CD4-positive, alpha-beta memory T cell (primary cell): ENCODE data around the gene TGFBR2. TPM values are rescaled to one million over a fixed set of nuclear protein-coding genes. Genes with fewer than 3 reads are reported as not detected.
"Not testable (repeated sequence)": the region's sequence is repeated elsewhere in the genome, so short reads cannot be mapped to it uniquely, and the experiment has no call there.

Experiments
- CTCF ChIA-PET: fragments of 350-600 bp; sonication (Branson Sonifier 250); formaldehyde crosslinking; loops from one replicate; lab custom pipeline; 2021; ENCODE audit warnings: inconsistent platforms; ENCODE audit not compliant: partially characterized antibody; lab: Charles Lee
- POLR2A ChIA-PET: fragments of 350-600 bp; sonication (Branson Sonifier 250); formaldehyde crosslinking; loops from one replicate; lab custom pipeline; 2021; ENCODE audit not compliant: partially characterized antibody; lab: Charles Lee
- DNase-seq, 5 donors: peaks; one replicate each; pipeline versions ENCODE4 v3.0.0 to v3.0.0-alpha.2; 2020 to 2022; ENCODE audit warnings: mixed read lengths in 1 of 5
- H3K27ac ChIP-seq: one replicate; pipeline ENCODE4 v1.7.0; 2013; ENCODE audit warnings: low read depth, low read length
- H3K27me3 ChIP-seq: 2 replicates; pipeline ENCODE4 v1.7.0; 2013; ENCODE audit warnings: mild to moderate bottlenecking, low read length, moderate library complexity; ENCODE audit not compliant: insufficient read depth
- H3K36me3 ChIP-seq: 2 replicates; pipeline ENCODE4 v1.7.0; 2013; ENCODE audit warnings: mild to moderate bottlenecking, low read length, moderate library complexity; ENCODE audit not compliant: insufficient read depth
- H3K4me1 ChIP-seq: 2 replicates; pipeline ENCODE4 v1.7.0; 2013; ENCODE audit warnings: mild to moderate bottlenecking, low read length, moderate library complexity; ENCODE audit not compliant: insufficient read depth
- H3K4me3 ChIP-seq, 2 donors: one replicate each; pipeline ENCODE4 v1.7.0; 2013; ENCODE audit warnings: low read length in 2 of 2, mild to moderate bottlenecking in 1 of 2
- H3K9me3 ChIP-seq, 2 donors: one replicate each; pipeline ENCODE4 v1.7.0; 2013; ENCODE audit warnings: low read length in 2 of 2, control low read depth in 1 of 2; ENCODE audit not compliant: control insufficient read depth in 1 of 2
- H3K27ac Mint-ChIP-seq, 7 donors: one replicate each; pipeline ENCODE4 v1.8.0; 2020 to 2021; ENCODE audit warnings: mixed read lengths in 7 of 7, mild to moderate bottlenecking in 6 of 7, inconsistent platforms in 3 of 7, moderate library complexity in 3 of 7
- H3K27me3 Mint-ChIP-seq, 2 donors: one replicate each; pipeline ENCODE4 v1.8.0; 2020 to 2021; ENCODE audit warnings: mixed read lengths in 2 of 2
- H3K36me3 Mint-ChIP-seq, 2 donors: one replicate each; pipeline ENCODE4 v1.8.0; 2020 to 2021; ENCODE audit warnings: mixed read lengths in 2 of 2, inconsistent platforms in 1 of 2, mild to moderate bottlenecking in 1 of 2
- H3K4me1 Mint-ChIP-seq, 4 donors: one replicate each; pipeline ENCODE4 v1.8.0; 2020 to 2021; ENCODE audit warnings: mixed read lengths in 4 of 4, mild to moderate bottlenecking in 1 of 4
- H3K4me3 Mint-ChIP-seq, 8 donors: one replicate each; pipeline ENCODE4 v1.8.0; 2020 to 2021; ENCODE audit warnings: mixed read lengths in 8 of 8, mild to moderate bottlenecking in 7 of 8, moderate library complexity in 6 of 8, inconsistent platforms in 3 of 8
- H3K9me3 Mint-ChIP-seq, 8 donors: one replicate each; pipeline ENCODE4 v1.8.0; 2020 to 2021; ENCODE audit warnings: mixed read lengths in 8 of 8, mild to moderate bottlenecking in 5 of 8, inconsistent platforms in 3 of 8, moderate library complexity in 1 of 8
- intact Hi-C: fragments of 100-400 bp; cut with micrococcal nuclease; formaldehyde crosslinking; loops from one replicate; pipeline ENCODE4 v1.15.1; 2023
- polyA plus RNA-seq, 2 donors: library from polyadenylated mRNA; unstranded; fragments of 300-500 nt; fragmentation: Illumina TruSeq; gene quantifications; one replicate each; pipeline ENCODE4 v1.2.3, GENCODE V29; 2021
- total RNA-seq, 2 experiments: library from RNA; stranded (reverse); gene quantifications; one replicate each; pipeline ENCODE4 v1.2.3, GENCODE V29; 2021

The TGFBR2 gene
- total and polyA plus RNA-seq, 4 experiments from 2014 or later = 58.7 to 110 (median 110) TPM

GRCh38 chr3:30622790-30623189, 16.4 kb downstream of the TGFBR2 start:
- no peaks in the 10 kb centered on the region for H3K9me3 ChIP-seq
- H3K27ac ChIP-seq = peak overlapping the region; percentile 40
- Mint-ChIP-seq H3K27ac (peak overlapping the region; percentile 38 to 92 (median 90)), H3K36me3 (peaks cover 47 to 59% of the 10 kb centered on the region in 2 donors), H3K27me3 (no peaks in the 10 kb centered on the region), H3K4me1 (peaks cover 72 to 98% (median 84%) of the 10 kb centered on the region in 4 donors), H3K4me3 (peak overlapping the region in 7 of 8 donors; percentile 22 to 86 (median 73)), H3K9me3 (no peaks in the 10 kb centered on the region)
- peaks cover 99% of the 10 kb centered on the region for H3K4me1 ChIP-seq
- H3K27me3 ChIP-seq = no peaks in the 10 kb centered on the region
- no peak for DNase-seq
- intact Hi-C loops = loop anchor here (1.0 kb wide), 1 partner anchor 9 kb away; no protein-coding TSS in a partner anchor
- ChIA-PET CTCF (interaction anchor here (0.6 to 2.2 kb wide), 9 partner anchors 11 to 424 kb away, joined by 3 to 11 read pairs (median 4); no protein-coding TSS in a partner anchor), POLR2A (interaction anchor here (0.8 to 4.0 kb wide), 13 partner anchors 9 to 910 kb away, joined by 3 to 36 read pairs (median 7); partner anchors contain the start of genes STT3B and TGFBR2)
- H3K36me3 ChIP-seq = no peaks in the 10 kb centered on the region
- no peak overlapping the region for H3K4me3 ChIP-seq

- peak overlapping the region; percentile 40 for H3K27ac ChIP-seq
- no peak overlapping the region for H3K4me3 ChIP-seq
- Mint-ChIP-seq H3K4me1 (peaks cover 70 to 98% (median 83%) of the 10 kb centered on the region in 4 donors), H3K27me3 (no peaks in the 10 kb centered on the region), H3K4me3 (peak overlapping the region; percentile 6 to 86 (median 69)), H3K36me3 (peaks cover 47 to 57% of the 10 kb centered on the region in 2 donors), H3K27ac (peak overlapping the region; percentile 38 to 92 (median 90)), H3K9me3 (no peaks in the 10 kb centered on the region)
- CTCF ChIA-PET = interaction anchor here (0.6 to 2.2 kb wide), 9 partner anchors 12 to 425 kb away, joined by 3 to 11 read pairs (median 4); no protein-coding TSS in a partner anchor
- no peaks in the 10 kb centered on the region for H3K27me3 ChIP-seq
- peaks cover 99% of the 10 kb centered on the region for H3K4me1 ChIP-seq
- peak in 1 of 5 donors; percentile 41 for DNase-seq
- H3K36me3 ChIP-seq = no peaks in the 10 kb centered on the region
- intact Hi-C loops = loop anchor here (1.0 kb wide), 1 partner anchor 8 kb away; no protein-coding TSS in a partner anchor
- H3K9me3 ChIP-seq = no peaks in the 10 kb centered on the region
- POLR2A ChIA-PET = interaction anchor here (0.8 to 4.0 kb wide), 12 partner anchors 8 to 910 kb away, joined by 3 to 36 read pairs (median 7); partner anchors contain the start of genes STT3B and TGFBR2
Observed at GRCh38 chr3:30623351-30623750, 16.9 kb downstream of the TGFBR2 start.

GRCh38 chr3:30624480-30624879, 18.1 kb downstream of the TGFBR2 start:
- H3K27ac ChIP-seq, H3K9me3 Mint-ChIP-seq, H3K27me3 ChIP-seq, H3K36me3 ChIP-seq, H3K27me3 Mint-ChIP-seq, intact Hi-C loops, DNase-seq, H3K9me3 ChIP-seq, H3K4me3 ChIP-seq: not testable (repeated sequence)
- ChIA-PET POLR2A (interaction anchor here (0.6 to 4.0 kb wide), 10 partner anchors 8 to 825 kb away, joined by 3 to 36 read pairs (median 4); partner anchors contain the start of gene TGFBR2), CTCF (interaction anchor here (0.8 to 2.2 kb wide), 8 partner anchors 11 to 68 kb away, joined by 3 to 9 read pairs (median 4); no protein-coding TSS in a partner anchor)
- peak overlapping the region; percentile 38 to 92 (median 88) for H3K27ac Mint-ChIP-seq
- peaks cover 48 to 55% of the 10 kb centered on the region in 2 donors for H3K36me3 Mint-ChIP-seq
- peaks cover 99% of the 10 kb centered on the region for H3K4me1 ChIP-seq
- H3K4me1 Mint-ChIP-seq = peaks cover 69 to 98% (median 82%) of the 10 kb centered on the region in 4 donors
- H3K4me3 Mint-ChIP-seq = peak overlapping the region in 6 of 8 donors; percentile 32 to 59 (median 44)

- H3K4me3 ChIP-seq = no peak overlapping the region
- H3K9me3 ChIP-seq = no peaks in the 10 kb centered on the region
- peaks cover 70 to 98% (median 83%) of the 10 kb centered on the region in 4 donors for H3K4me1 Mint-ChIP-seq
- H3K36me3 ChIP-seq = no peaks in the 10 kb centered on the region
- H3K36me3 Mint-ChIP-seq = peaks cover 46 to 49% of the 10 kb centered on the region in 2 donors
- POLR2A ChIA-PET = interaction anchor here (1.0 to 4.0 kb wide), 7 partner anchors 10 to 308 kb away, joined by 4 to 36 read pairs (median 5); partner anchors contain the start of gene TGFBR2
- peak in 1 of 5 donors; percentile 30 for DNase-seq
- CTCF ChIA-PET = interaction anchor here (0.8 to 1.9 kb wide), 5 partner anchors 12 to 67 kb away, joined by 3 to 9 read pairs (median 4); no protein-coding TSS in a partner anchor
- no peaks in the 10 kb centered on the region for H3K27me3 Mint-ChIP-seq
- peaks cover 100% of the 10 kb centered on the region for H3K4me1 ChIP-seq
- H3K27ac Mint-ChIP-seq = peak overlapping the region; percentile 89 to 96 (median 91)
- H3K4me3 Mint-ChIP-seq = peak overlapping the region in 7 of 8 donors; percentile 23 to 58 (median 40)
- H3K27me3 ChIP-seq = no peaks in the 10 kb centered on the region
- peak overlapping the region; percentile 53 for H3K27ac ChIP-seq
- intact Hi-C loops = no loop called here
- H3K9me3 Mint-ChIP-seq = no peaks in the 10 kb centered on the region
Observed at GRCh38 chr3:30625541-30626438, 19.4 kb downstream of the TGFBR2 start.

- CTCF ChIA-PET = interaction anchor here (0.8 to 1.3 kb wide), 2 partner anchors 11 to 67 kb away, joined by 4 to 5 read pairs; no protein-coding TSS in a partner anchor
- no peaks in the 10 kb centered on the region for H3K9me3 ChIP-seq
- Mint-ChIP-seq H3K4me3 (peak overlapping the region in 7 of 8 donors; percentile 9 to 58 (median 40)), H3K9me3 (no peaks in the 10 kb centered on the region), H3K27me3 (no peaks in the 10 kb centered on the region), H3K4me1 (peaks cover 68 to 96% (median 82%) of the 10 kb centered on the region in 4 donors), H3K36me3 (peaks cover 43 to 46% of the 10 kb centered on the region in 2 donors), H3K27ac (peak overlapping the region; percentile 89 to 96 (median 91))
- DNase-seq = no peak
- no peaks in the 10 kb centered on the region for H3K36me3 ChIP-seq
- peaks cover 99% of the 10 kb centered on the region for H3K4me1 ChIP-seq
- intact Hi-C loops = no loop called here
- H3K27ac ChIP-seq = peak overlapping the region; percentile 53
- H3K4me3 ChIP-seq = no peak overlapping the region
- no peaks in the 10 kb centered on the region for H3K27me3 ChIP-seq
- POLR2A ChIA-PET = interaction anchor here (0.6 to 2.4 kb wide), 4 partner anchors 10 to 29 kb away, joined by 3 to 12 read pairs (median 4); no protein-coding TSS in a partner anchor
Observed at GRCh38 chr3:30626443-30627180, 20.2 kb downstream of the TGFBR2 start.

GRCh38 chr3:30628205-30628900, 22.0 kb downstream of the TGFBR2 start:
- Histone ChIP-seq H3K9me3 (no peaks in the 10 kb centered on the region), H3K36me3 (no peaks in the 10 kb centered on the region), H3K27ac (peak overlapping the region; percentile 60), H3K27me3 (no peaks in the 10 kb centered on the region), H3K4me3 (no peak overlapping the region), H3K4me1 (peaks cover 99% of the 10 kb centered on the region)
- ChIA-PET POLR2A (interaction anchor here (0.6 to 21.0 kb wide), 12 partner anchors 7 to 905 kb away, joined by 3 to 580 read pairs (median 4); partner anchors contain the start of gene TGFBR2), CTCF (interaction anchor here (0.8 to 4.9 kb wide), 32 partner anchors 8 to 429 kb away, joined by 3 to 75 read pairs (median 6); partner anchors contain the start of gene TGFBR2)
- Mint-ChIP-seq H3K4me1 (peaks cover 74 to 98% (median 85%) of the 10 kb centered on the region in 4 donors), H3K27me3 (no peaks in the 10 kb centered on the region), H3K9me3 (no peaks in the 10 kb centered on the region), H3K36me3 (peaks cover 40 to 41% of the 10 kb centered on the region in 2 donors), H3K4me3 (peak overlapping the region in 7 of 8 donors; percentile 51 to 82 (median 64)), H3K27ac (peak overlapping the region; percentile 89 to 97 (median 94))
- intact Hi-C loops = loop anchor here (2.0 kb wide), 2 partner anchors 310 to 586 kb away; no protein-coding TSS in a partner anchor
- peak in 1 of 5 donors; percentile 51 for DNase-seq
